VCaP (cell line): Measurements from ENCODE around the gene PTPRN2.
"Not testable (repeated sequence)": the region's sequence is repeated elsewhere in the genome, so short reads cannot be mapped to it uniquely, and the experiment has no call there.

ENCODE experiments used
- H3K27ac ChIP-seq: fragments of 450-650 bp; 2 replicates; pipeline ENCODE4 v1.5.1; 2017
- TF ChIP-seq, protein P1 (sequence below): fragments of 450-650 bp; conservative IDR thresholded peaks from 2 replicates; pipeline ENCODE4 v1.5.1; 2017; ENCODE audit warnings: mild to moderate bottlenecking, moderate library complexity

Gene PTPRN2

DNA sequence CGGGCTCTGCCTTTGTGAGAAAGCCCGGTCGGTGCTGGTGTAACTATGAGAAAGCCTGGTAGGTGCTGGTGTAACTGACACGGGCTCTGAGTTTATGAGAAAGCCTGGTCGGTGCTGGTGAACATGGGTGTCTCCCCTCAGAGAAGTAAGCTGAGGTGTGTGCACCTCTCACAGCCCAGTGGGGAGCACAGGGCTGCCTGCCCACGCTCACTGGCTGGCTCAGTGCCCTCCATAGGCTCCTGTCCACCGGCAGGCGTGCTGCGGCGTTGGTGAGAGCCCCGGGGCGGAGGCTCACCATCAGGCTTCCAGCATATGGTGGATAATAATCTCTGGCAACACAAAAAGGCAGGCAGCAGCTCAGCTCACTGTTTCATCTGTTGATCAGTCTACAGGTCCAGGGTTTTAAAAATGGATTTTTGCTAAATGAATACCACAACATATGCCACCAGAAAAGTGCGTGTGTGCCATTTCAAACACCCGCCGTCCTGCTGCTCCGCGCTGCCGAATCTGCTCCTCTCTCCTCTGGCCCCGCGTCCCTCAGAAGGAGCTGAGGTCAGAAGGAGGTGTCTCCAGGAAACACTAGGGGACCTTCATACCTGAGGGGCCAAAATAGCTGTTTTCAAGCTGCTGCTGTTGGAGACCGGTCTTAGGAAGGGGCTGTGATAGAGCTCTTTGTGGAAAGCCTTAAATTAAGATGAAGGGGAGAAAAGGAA, 885.2 kb downstream of the PTPRN2 start:
- no peak overlapping the region for H3K27ac ChIP-seq
- TF ChIP-seq, protein P1, sequence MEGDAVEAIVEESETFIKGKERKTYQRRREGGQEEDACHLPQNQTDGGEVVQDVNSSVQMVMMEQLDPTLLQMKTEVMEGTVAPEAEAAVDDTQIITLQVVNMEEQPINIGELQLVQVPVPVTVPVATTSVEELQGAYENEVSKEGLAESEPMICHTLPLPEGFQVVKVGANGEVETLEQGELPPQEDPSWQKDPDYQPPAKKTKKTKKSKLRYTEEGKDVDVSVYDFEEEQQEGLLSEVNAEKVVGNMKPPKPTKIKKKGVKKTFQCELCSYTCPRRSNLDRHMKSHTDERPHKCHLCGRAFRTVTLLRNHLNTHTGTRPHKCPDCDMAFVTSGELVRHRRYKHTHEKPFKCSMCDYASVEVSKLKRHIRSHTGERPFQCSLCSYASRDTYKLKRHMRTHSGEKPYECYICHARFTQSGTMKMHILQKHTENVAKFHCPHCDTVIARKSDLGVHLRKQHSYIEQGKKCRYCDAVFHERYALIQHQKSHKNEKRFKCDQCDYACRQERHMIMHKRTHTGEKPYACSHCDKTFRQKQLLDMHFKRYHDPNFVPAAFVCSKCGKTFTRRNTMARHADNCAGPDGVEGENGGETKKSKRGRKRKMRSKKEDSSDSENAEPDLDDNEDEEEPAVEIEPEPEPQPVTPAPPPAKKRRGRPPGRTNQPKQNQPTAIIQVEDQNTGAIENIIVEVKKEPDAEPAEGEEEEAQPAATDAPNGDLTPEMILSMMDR = no peak

DNA sequence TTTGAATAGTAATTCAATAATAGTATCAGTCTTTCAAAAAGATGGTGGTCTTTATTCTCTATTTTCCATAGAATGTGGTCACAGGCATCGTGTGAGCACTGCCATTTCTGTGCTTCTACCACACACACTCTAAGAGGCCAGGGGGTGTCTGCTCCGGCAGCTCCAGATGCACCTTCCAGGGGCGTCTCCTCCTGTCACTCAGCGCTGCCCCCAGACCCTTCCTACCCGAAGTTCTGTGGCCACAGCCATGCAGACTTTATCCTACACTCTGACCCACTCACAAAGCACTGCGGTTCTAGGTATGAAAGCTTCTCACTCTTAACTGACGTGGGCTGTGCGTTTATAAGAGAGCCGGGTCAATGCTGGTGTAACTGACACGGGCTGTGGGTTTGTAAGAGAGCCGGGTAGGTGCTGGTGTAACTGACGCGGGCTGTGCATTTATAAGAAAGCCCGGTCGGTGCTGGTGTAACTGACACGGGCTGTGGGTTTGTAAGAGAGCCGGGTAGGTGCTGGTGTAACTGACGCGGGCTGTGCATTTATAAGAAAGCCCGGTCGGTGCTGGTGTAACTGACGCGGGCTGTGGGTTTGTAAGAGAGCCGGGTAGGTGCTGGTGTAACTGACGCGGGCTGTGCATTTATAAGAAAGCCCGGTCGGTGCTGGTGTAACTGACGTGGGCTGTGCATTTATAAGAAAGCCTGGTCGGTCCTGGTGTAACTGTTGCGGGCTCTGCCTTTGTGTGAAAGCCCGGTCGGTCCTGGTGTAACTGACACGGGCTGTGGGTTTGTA, 886.0 kb downstream of the PTPRN2 start:
- H3K27ac ChIP-seq = not testable (repeated sequence)

GRCh38 chr7:157700231-157701005, 887.2 kb downstream of the PTPRN2 start:
- no peak overlapping the region for H3K27ac ChIP-seq
- TF ChIP-seq, protein P1 = no peak

DNA sequence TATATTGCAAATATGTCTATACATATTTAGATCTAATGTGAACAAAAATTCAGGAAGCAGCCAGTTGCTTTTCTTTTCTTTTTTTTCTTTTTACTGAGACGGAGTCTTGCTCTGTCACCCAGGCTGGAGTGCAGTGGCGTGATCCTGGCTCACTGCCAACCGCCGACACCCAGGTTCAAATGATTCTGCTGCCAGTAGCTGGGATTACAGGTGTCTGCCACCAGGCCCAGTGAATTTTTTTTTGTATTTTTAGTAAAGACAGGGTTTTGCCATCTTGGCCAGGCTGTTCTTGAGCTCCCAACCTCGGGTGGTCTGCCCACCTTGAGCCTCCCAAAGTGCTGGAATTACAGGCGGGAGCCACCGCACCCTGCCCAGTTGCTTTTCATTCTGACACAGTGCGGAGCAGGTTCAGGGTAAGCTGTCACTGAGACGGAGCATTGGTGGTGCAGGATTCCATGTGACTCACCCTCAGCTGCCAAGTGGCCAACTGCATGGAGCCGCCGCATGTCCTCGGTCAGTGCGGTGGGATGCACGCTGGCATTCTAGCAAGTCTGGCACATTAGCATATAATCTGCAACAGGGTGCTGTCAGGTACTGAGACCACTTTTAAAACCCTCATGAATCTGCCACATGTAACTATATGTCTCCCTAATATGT, 888.1 kb downstream of the PTPRN2 start:
- TF ChIP-seq, protein P1 = no peak

DNA sequence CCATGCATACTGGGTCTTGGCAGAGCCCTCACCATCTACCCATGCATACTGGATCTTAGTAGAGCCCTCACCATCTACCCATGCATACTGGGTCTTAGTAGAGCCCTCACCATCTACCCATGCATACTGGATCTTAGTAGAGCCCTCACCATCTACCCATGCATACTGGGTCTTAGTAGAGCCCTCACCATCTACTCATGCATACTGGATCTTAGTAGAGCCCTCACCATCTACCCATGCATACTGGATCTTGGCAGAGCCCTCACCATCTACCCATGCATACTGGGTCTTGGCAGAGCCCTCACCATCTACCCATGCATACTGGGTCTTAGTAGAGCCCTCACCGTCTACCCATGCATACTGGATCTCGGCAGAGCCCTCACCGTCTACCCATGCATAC, 890.3 kb downstream of the PTPRN2 start:
- not testable (repeated sequence) for H3K27ac ChIP-seq

More for the DNA sequence above, 888.1 kb downstream of the PTPRN2 start:
- no peak overlapping the region for H3K27ac ChIP-seq

- H3K27ac ChIP-seq = not testable (repeated sequence)
Observed at GRCh38 chr7:157695609-157696008, 892.0 kb downstream of the PTPRN2 start.

GRCh38 chr7:157694376-157694665, 893.3 kb downstream of the PTPRN2 start:
- TF ChIP-seq, protein P1 = no peak
- H3K27ac ChIP-seq = no peak overlapping the region

DNA sequence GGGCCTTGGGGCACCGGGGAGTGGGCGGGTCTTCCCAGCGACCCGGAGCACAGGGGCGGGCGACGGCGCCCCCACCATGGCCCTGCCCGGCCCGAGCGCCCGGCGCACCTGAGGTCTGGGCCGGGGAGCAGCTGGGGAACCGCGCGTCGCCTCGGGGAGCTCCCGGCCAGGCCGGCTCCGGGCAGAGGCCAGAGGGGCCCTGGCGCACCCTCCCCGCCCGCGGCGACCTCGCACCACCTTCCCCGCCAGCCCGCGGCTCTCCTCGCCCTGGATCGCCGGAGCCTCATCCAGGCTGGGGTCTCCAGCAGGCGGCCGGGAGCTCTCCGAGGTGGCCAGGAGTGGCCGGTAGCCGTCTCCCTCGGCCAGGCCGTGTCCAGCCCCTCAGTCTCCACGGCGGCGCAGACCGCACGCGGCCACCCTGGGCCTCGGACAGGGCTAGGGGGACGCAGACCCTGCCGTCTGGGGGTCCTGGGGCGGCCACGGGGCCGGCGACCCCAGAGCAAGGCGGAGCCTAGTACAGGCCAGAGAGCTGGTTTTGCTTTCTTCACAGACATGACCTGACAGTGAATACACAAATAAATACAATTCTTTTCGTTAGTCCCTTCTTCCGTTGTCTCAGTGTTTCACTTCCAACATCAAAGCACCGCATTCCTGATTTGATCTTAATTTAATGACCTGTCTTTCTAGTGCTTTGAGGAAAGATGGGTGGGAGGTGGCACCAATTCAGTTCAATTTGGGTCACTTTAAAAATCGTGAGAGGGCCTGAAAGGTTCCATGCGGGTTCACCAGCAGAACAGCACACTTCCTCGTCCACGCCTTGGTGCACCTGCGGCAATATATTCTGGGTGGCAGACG, 893.9 kb downstream of the PTPRN2 start:
- TF ChIP-seq, protein P1 = no peak
- H3K27ac ChIP-seq = peak overlapping the region; percentile 13; the same call in 1 of the 2 replicates
